OCI-LY1 (cell line): Measurements from ENCODE around the gene CAMTA1.

Source experiments
- CTCF ChIP-seq: fragments of 200-600 bp; sonication (generic), shearing (Covaris generic); IDR thresholded peaks from 2 replicates; pipeline ENCODE4 v1.5.1; 2017; ENCODE audit warnings: mild to moderate bottlenecking, antibody characterized with exemption, low read length, moderate library complexity, mixed read lengths
- EZH2 ChIP-seq: fragments of 200-600 bp; sonication (generic), shearing (Covaris generic); IDR thresholded peaks from 2 replicates; pipeline ENCODE4 v1.8.0; 2017; ENCODE audit warnings: borderline replicate concordance, mixed run types, mild to moderate bottlenecking, antibody characterized with exemption, low read length, moderate library complexity, mixed read lengths

DNA sequence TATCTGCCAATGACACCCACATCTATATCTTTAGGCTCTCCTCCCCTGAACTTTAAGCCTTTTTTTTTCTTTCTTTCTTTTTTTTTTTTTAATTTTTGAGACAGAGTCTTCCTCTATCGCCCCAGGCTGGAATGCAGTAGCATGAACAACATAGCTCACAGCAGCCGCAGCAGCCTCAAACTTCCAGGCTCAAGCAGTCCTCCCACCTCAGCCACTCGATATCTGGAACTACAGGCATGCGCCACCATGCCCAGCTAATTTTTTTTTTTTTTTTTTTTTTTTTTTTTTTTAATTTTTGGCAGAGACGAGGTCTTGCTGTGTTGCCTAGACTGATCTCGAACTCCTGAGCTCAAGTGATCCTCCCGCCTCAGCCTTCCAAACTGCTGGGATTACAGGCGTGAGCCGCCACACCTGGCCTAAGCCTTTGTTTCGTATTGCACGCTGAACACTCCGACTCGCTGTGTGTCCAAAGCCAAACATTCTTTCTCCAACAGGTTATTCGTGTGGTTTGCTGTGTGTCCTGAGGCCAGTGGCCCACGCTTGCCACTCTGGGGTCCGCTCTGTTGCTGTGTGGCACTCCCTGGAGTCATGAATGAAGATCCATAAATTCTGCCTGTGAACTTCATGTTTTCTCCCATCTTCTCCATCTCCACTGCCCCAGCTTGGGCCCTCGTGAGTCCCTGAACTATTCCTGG lies 119.4 kb downstream of the CAMTA1 start:
- TF ChIP-seq CTCF (no peak), EZH2 (no peak)
